ENCODE measurements around the gene A2M.

- TF ChIP-seq JUND (IDR thresholded peaks at IDR 0.05; ENCODE audit: low read length) (no peak), CTCF (IDR thresholded peaks at IDR 0.05; ENCODE audit: control extremely low read depth in 1 of 3, insufficient read depth in 1 of 3, low read depth in 1 of 3, low read length in 3 of 3) (no peak), NRF1 (IDR thresholded peaks at IDR 0.05; ENCODE audit: low read depth, low read length) (no peak), EZH2 (IDR thresholded peaks at IDR 0.05; ENCODE audit: low read depth, low read length, severe bottlenecking) (no peak), EGR1 (IDR thresholded peaks at IDR 0.05; ENCODE audit: borderline replicate concordance, low read depth, low read length) (no peak), BRCA1 (IDR thresholded peaks at IDR 0.05; ENCODE audit: low read depth, low read length) (no peak), ASH2L (IDR thresholded peaks at IDR 0.05; ENCODE audit: low read length) (no peak), EP300 (IDR thresholded peaks at IDR 0.05; ENCODE audit: borderline replicate concordance in 1 of 2, low read depth in 2 of 2, low read length in 2 of 2) (no peak)
These were observed 39.0 kb downstream of the A2M start for GRCh38 chr12:9076733-9077132.

All from H1 (cell line).